Common myeloid progenitor, CD34-positive (primary cell): ENCODE data around the gene BPIFB6.

Source experiments
- CTCF ChIA-PET: fragments of 350-600 bp; sonication (Branson Sonifier 250); formaldehyde crosslinking; loops from one replicate; lab custom pipeline; 2021; ENCODE audit warnings: antibody characterized with exemption; lab: Charles Lee
- POLR2A ChIA-PET: fragments of 350-600 bp; sonication (Branson Sonifier 250); formaldehyde crosslinking; loops from one replicate; lab custom pipeline; 2021; ENCODE audit warnings: antibody characterized with exemption; lab: Charles Lee
- DNase-seq, 3 donors: peaks; one replicate each; pipeline versions ENCODE4 v3.0.0 to v3.0.0-alpha.2; 2013
- H3K27ac ChIP-seq, 2 experiments: 1 replicate in 1 of 2; 2 replicates in 1 of 2; pipeline ENCODE4 v1.7.0; 2013; ENCODE audit warnings: inconsistent platforms in 2 of 2, low read length in 2 of 2, mild to moderate bottlenecking in 2 of 2, low read depth in 1 of 2, moderate library complexity in 1 of 2; ENCODE audit not compliant: severe bottlenecking in 2 of 2, insufficient read depth in 1 of 2, poor library complexity in 1 of 2
- H3K27me3 ChIP-seq, 5 experiments: replicated peaks in 2 of 5; 1 replicate in 3 of 5; 2 replicates in 2 of 5; pipeline versions ENCODE4 v1.6.1 to v1.7.0; 2013; ENCODE audit warnings: low read length in 4 of 5, mild to moderate bottlenecking in 2 of 5, moderate library complexity in 2 of 5, inconsistent platforms in 1 of 5; ENCODE audit not compliant: insufficient read depth in 5 of 5, control insufficient read depth in 4 of 5
- H3K36me3 ChIP-seq, 4 experiments: 1 replicate in 2 of 4; 2 replicates in 2 of 4; pipeline versions ENCODE4 v1.6.1 to v1.7.0; 2013; ENCODE audit warnings: low read length in 3 of 4, control low read depth in 1 of 4, mild to moderate bottlenecking in 1 of 4; ENCODE audit not compliant: control insufficient read depth in 4 of 4, insufficient read depth in 4 of 4
- H3K4me1 ChIP-seq, 4 experiments: 1 replicate in 3 of 4; 2 replicates in 1 of 4; pipeline versions ENCODE4 v1.6.1 to v1.7.1; 2013; ENCODE audit warnings: low read length in 3 of 4, mild to moderate bottlenecking in 3 of 4, control low read depth in 1 of 4, inconsistent platforms in 1 of 4, moderate library complexity in 1 of 4; ENCODE audit not compliant: control insufficient read depth in 4 of 4, insufficient read depth in 4 of 4; ENCODE audit errors: control extremely low read depth in 1 of 4
- H3K4me3 ChIP-seq, 7 experiments: 1 replicate in 4 of 7; 2 replicates in 3 of 7; pipeline versions ENCODE4 v1.5.1 to v1.7.0; 2013; ENCODE audit warnings: mild to moderate bottlenecking in 7 of 7, low read length in 6 of 7, moderate library complexity in 6 of 7, inconsistent platforms in 2 of 7, low read depth in 2 of 7, control low read depth in 1 of 7; ENCODE audit not compliant: insufficient read depth in 4 of 7, control insufficient read depth in 1 of 7; ENCODE audit errors: extremely low read depth in 1 of 7
- H3K9me3 ChIP-seq, 5 experiments: 1 replicate in 4 of 5; 2 replicates in 1 of 5; pipeline versions ENCODE4 v1.6.1 to v1.7.1; 2013; ENCODE audit warnings: low read length in 4 of 5, mild to moderate bottlenecking in 2 of 5, inconsistent platforms in 1 of 5, low read depth in 1 of 5, moderate library complexity in 1 of 5; ENCODE audit not compliant: control insufficient read depth in 4 of 5, insufficient read depth in 2 of 5; ENCODE audit errors: control extremely low read depth in 1 of 5
- WGBS: methylation state at CpG from one replicate; pipeline ENCODE4 v1.1.5; 2013; ENCODE audit not compliant: insufficient coverage; 5-methylcytosine and 5-hydroxymethylcytosine counted together

The BPIFB6 gene

GRCh38 chr20:33023439-33024242, 7.8 kb upstream of the BPIFB6 start:
- H3K4me3 ChIP-seq = no peak overlapping the region
- H3K9me3 ChIP-seq = peaks cover 0 to 2% (median 0%) of the 10 kb centered on the region in 5 experiments
- 80% methylated on average over 5 of the region's 6 CpGs for WGBS
- POLR2A ChIA-PET = no interaction called here
- H3K4me1 ChIP-seq = no peaks in the 10 kb centered on the region
- H3K27me3 ChIP-seq = no peaks in the 10 kb centered on the region
- H3K27ac ChIP-seq = no peak overlapping the region
- no peak for DNase-seq
- no peaks in the 10 kb centered on the region for H3K36me3 ChIP-seq
- CTCF ChIA-PET = no interaction called here

DNA sequence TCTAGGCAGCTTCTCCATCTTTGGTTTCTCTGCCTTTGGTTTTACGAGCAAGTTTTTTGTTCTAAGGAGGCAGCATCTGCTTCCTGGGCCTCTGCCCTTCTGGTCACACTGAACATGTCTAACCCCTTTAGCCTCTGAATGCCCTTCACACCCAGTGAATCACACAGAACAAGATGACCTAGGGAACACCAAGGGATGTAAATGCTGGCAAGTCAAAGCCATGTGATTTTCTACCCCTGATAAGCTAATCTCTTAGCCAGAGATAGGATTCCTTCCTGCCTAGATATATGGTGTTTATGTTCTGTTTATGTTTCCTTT, 7.2 kb upstream of the BPIFB6 start:
- Histone ChIP-seq H3K27me3 (no peaks in the 10 kb centered on the region), H3K27ac (no peak overlapping the region), H3K9me3 (peaks cover 0 to 2% (median 0%) of the 10 kb centered on the region in 5 experiments), H3K36me3 (no peaks in the 10 kb centered on the region), H3K4me1 (no peaks in the 10 kb centered on the region), H3K4me3 (no peak overlapping the region)
- CTCF ChIA-PET = no interaction called here
- 86% methylated on average over 1 of the region's 1 CpG for WGBS
- DNase-seq = no peak
- POLR2A ChIA-PET = no interaction called here

DNA sequence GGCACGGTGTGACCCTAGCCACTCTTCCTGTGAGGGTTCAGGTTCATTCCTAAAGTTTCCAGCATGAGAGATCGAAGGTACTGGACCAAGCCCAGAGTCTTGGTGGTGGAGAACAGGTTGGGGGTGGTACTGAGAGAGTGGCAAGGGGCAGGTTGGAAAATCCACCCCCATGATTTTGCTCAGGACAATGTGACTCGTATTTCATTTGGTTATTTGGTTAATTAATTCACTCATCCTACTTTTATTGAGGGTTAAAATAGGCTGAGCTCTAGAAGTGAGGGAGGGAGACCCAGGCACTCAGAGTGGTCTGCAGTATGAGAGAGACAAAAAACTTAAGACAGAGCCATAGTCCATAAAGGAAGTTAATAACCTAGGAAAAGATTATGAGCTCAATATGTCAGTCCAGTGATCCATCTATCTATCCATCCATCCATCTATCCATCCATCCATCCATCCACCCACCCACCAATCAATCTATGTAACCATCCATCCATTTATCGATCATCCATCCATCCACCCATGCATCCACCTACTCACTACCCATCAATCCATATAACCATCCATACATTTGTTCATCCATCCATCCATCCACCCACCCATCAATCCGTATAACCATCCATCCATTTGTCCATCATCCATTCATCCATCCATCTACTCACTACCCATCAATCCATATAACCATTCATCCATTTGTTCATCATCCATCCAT, 6.7 kb upstream of the BPIFB6 start:
- Histone ChIP-seq H3K27me3 (no peaks in the 10 kb centered on the region), H3K27ac (no peak overlapping the region), H3K36me3 (no peaks in the 10 kb centered on the region), H3K4me1 (no peaks in the 10 kb centered on the region), H3K4me3 (no peak overlapping the region), H3K9me3 (peaks cover 0 to 2% (median 0%) of the 10 kb centered on the region in 5 experiments)
- ChIA-PET POLR2A (no interaction called here), CTCF (no interaction called here)
- 82% methylated on average over 4 of the region's 5 CpGs for WGBS
- no peak for DNase-seq

- Histone ChIP-seq H3K4me1 (no peaks in the 10 kb centered on the region), H3K9me3 (peaks cover 0 to 2% (median 0%) of the 10 kb centered on the region in 5 experiments), H3K36me3 (no peaks in the 10 kb centered on the region), H3K4me3 (no peak overlapping the region), H3K27ac (no peak overlapping the region), H3K27me3 (no peaks in the 10 kb centered on the region)
- 93% methylated on average over 4 of the region's 9 CpGs for WGBS
- ChIA-PET POLR2A (no interaction called here), CTCF (no interaction called here)
- DNase-seq = no peak
These were observed 6.1 kb upstream of the BPIFB6 start for GRCh38 chr20:33025318-33025876.

- Histone ChIP-seq H3K27me3 (no peaks in the 10 kb centered on the region), H3K9me3 (peaks cover 0 to 2% (median 0%) of the 10 kb centered on the region in 5 experiments), H3K4me1 (no peaks in the 10 kb centered on the region), H3K27ac (no peak overlapping the region), H3K36me3 (no peaks in the 10 kb centered on the region), H3K4me3 (no peak overlapping the region)
- POLR2A ChIA-PET = no interaction called here
- no peak for DNase-seq
- 91% methylated on average over 5 of the region's 5 CpGs for WGBS
- CTCF ChIA-PET = no interaction called here
These were observed 5.2 kb upstream of the BPIFB6 start for GRCh38 chr20:33026072-33026778.

DNA sequence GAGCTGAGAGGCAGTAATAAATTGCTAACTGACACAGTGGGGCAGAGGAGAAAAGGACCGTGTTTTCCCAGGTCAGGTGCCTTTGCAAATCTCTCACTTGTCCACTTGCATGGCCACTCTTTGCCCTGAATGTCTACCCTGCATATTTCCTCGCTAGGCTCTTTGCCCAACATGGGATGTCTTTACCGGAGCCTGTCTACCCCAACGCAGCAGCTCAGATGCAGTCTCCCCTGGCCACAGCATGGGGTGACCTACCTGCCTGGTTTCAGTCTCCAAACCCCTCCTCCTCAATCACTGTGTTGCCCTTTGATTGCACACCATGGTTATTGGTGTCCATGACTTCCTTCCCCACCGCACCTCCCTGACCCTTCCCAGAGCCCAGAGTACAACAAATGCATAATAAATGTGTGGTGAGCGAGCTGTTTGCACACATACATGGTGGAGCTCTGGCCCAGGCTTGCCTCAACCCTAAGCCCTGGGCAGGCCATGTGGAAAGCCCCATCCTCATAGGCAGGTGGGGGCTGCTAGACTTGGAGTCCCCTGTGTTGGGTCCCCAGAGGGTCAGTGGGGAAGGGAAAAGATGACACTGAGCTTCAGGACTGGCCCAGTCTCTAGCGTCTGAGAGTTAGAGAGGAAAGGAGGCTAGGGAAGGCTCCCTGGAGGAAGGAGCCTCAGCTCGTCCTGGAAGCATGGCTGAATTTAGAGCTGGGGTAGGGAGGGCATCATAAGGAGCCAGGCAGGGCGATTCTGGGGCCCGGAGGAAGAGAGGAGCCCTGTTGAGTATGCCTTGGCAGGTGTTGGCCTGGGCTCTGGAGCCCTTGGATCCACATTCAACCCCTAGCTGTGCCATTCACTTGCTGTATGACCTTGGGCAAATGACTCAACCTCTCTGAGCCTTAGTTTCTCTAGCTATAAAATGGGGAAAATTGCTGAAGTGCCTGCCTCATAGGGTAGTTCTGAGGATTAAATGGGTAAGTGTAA, 4.4 kb upstream of the BPIFB6 start:
- CTCF ChIA-PET = no interaction called here

More for the DNA sequence above, 4.4 kb upstream of the BPIFB6 start:
- Histone ChIP-seq H3K4me3 (no peak overlapping the region), H3K9me3 (peaks cover 0 to 2% (median 0%) of the 10 kb centered on the region in 5 experiments), H3K27ac (no peak overlapping the region), H3K4me1 (no peaks in the 10 kb centered on the region), H3K27me3 (no peaks in the 10 kb centered on the region), H3K36me3 (no peaks in the 10 kb centered on the region)
- DNase-seq = no peak
- POLR2A ChIA-PET = no interaction called here
- WGBS = 96% methylated on average over 8 of the region's 10 CpGs
